Prostate gland (tissue), 2 donors: ENCODE measurements around the gene CCDC83.

ENCODE experiments used
- POLR2A ChIP-seq: fragments of 450-650 bp; IDR thresholded peaks from one replicate; pipeline ENCODE4 v1.6.1; 2016; ENCODE audit warnings: antibody characterized with exemption, mild to moderate bottlenecking
- TF ChIP-seq, protein P1 (sequence below), 4 experiments: fragments of 200-600 bp in 2 of 4; fragments of 450-650 bp in 2 of 4; sonication (generic) in 2 of 4; IDR thresholded peaks; 1 replicate in 3 of 4; 2 replicates in 1 of 4; pipeline ENCODE4 v1.5.1; 2016 to 2019; ENCODE audit warnings: antibody characterized with exemption in 4 of 4, mild to moderate bottlenecking in 2 of 4, moderate library complexity in 2 of 4

DNA sequence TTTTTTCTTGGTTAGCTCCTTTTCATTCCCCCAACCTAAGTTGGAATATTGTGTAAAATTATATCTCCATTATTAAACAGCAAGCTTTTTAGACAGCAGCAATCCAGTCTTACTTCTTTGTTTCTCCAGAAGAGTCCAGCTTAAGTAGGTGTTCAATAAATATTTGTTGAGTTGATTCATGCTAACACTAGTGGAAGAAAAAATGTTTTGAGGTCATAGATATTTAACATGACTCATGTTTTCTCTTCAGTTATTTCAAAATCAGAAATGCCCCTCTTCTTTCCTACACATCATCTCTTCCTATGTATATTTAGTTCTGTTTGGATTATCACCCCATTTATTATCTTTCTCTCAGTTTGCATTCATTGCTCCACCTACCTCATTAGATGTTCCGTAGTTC lies 20.3 kb downstream of the CCDC83 start:
- TF ChIP-seq, protein P1, sequence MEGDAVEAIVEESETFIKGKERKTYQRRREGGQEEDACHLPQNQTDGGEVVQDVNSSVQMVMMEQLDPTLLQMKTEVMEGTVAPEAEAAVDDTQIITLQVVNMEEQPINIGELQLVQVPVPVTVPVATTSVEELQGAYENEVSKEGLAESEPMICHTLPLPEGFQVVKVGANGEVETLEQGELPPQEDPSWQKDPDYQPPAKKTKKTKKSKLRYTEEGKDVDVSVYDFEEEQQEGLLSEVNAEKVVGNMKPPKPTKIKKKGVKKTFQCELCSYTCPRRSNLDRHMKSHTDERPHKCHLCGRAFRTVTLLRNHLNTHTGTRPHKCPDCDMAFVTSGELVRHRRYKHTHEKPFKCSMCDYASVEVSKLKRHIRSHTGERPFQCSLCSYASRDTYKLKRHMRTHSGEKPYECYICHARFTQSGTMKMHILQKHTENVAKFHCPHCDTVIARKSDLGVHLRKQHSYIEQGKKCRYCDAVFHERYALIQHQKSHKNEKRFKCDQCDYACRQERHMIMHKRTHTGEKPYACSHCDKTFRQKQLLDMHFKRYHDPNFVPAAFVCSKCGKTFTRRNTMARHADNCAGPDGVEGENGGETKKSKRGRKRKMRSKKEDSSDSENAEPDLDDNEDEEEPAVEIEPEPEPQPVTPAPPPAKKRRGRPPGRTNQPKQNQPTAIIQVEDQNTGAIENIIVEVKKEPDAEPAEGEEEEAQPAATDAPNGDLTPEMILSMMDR (IDR thresholded peaks at IDR 0.05) = no peak
- no peak for TF ChIP-seq POLR2A
